ENCODE data around the gene GRIP2. TPM values are rescaled to one million over a fixed set of nuclear protein-coding genes. Genes with fewer than 3 reads are reported as not detected.

The GRIP2 gene
- total and polyA plus RNA-seq, 9 of the 15 experiments (the other 6 are each of a cell fraction or from before 2014, with no cell fraction given): 0.01 TPM; not detected in 7

GRCh38 chr3:14513566-14514322 lies 26.4 kb downstream of the GRIP2 start:
- peaks cover 0 to 23% of the 10 kb centered on the region in 2 experiments; a peak in 2 of 5 replicates for H3K4me1 ChIP-seq (replicated peaks in 1 of 2; ENCODE audit: control insufficient read depth in 2 of 2, insufficient read depth in 2 of 2, low read length in 2 of 2)
- no peaks in the 10 kb centered on the region for H3K9me1 ChIP-seq (ENCODE audit: control insufficient read depth, insufficient read depth, low read length)
- H3K4me3 ChIP-seq: no peak overlapping the region
- BruUV-seq (replicated peaks): no TSS peak
- FAIRE-seq: no peak
- no peak for ATAC-seq
- intact Hi-C loops (cut with micrococcal nuclease) (no loop called here), in situ Hi-C loops (cut with MboI) (loop anchor here (25.0 kb wide), 1 partner anchor 399 kb away; no protein-coding TSS in a partner anchor)
- H2AFZ ChIP-seq (ENCODE audit: low read depth, low read length): no peak overlapping the region; the same call in 1 of the 2 replicates
- H3K9me3 ChIP-seq (replicated peaks; ENCODE audit: control insufficient read depth, insufficient read depth, low read depth, low read length): no peaks in the 10 kb centered on the region
- H3K79me2 ChIP-seq (ENCODE audit: control insufficient read depth, insufficient read depth, low read length): no peaks in the 10 kb centered on the region
- ChIA-PET CTCF (ENCODE audit: low intra/inter-chr PET ratio) (interaction anchor here (0.5 kb wide), 1 partner anchor 612 kb away, joined by 3 read pairs; no protein-coding TSS in a partner anchor), POLR2A (interaction anchor here (0.6 to 0.8 kb wide), 4 partner anchors 9 to 388 kb away, joined by 3 to 4 read pairs (median 4); no protein-coding TSS in a partner anchor)
- no peak for DNase-seq (ENCODE audit: extremely low read depth in 1 of 4, low spot score in 3 of 4)
- H3K9ac ChIP-seq (ENCODE audit: insufficient read depth in 1 of 2, low read depth in 2 of 2, low read length in 2 of 2): no peak overlapping the region
- no peak overlapping the region for H3K4me2 ChIP-seq (ENCODE audit: insufficient read depth, low read length)
- no peaks in the 10 kb centered on the region for H3K36me3 ChIP-seq (ENCODE audit: control insufficient read depth, insufficient read depth, low read length)
- 12% methylated on average over 18 of the region's 18 CpGs for WGBS (ENCODE audit: insufficient coverage, low coverage, missing lambda C conversion rate)
- H3K27ac ChIP-seq (ENCODE audit: extremely low read depth, low read depth, low read length): no peak overlapping the region
- TF ChIP-seq BCOR (IDR thresholded peaks at IDR 0.05): peak; percentile 74
- TF ChIP-seq ZNF121 (CRISPR knock-in tag; conservative IDR thresholded peaks at IDR 0.05): peak; percentile 24; the same call in 1 of the 2 replicates
- peak; percentile 67 for TF ChIP-seq RBM25 (IDR thresholded peaks at IDR 0.05; ENCODE audit: low read depth, low read length, severe bottlenecking)
- TF ChIP-seq CEBPG (CRISPR knock-in tag; IDR thresholded peaks at IDR 0.05): peak; percentile 39; the same call in 1 of the 2 replicates
- no peak for TF ChIP-seq CEBPG (tag; conservative IDR thresholded peaks at IDR 0.05 in 1 of 2, IDR thresholded peaks at IDR 0.05 in 1 of 2)
- no peak for TF ChIP-seq KDM5B (IDR thresholded peaks at IDR 0.05; ENCODE audit: insufficient replicate concordance, low read depth, low read length)
- peak in 1 of 2 experiments; percentile 43; a peak in 1 of 4 replicates for TF ChIP-seq KDM1A (IDR thresholded peaks at IDR 0.05)
- TF ChIP-seq, protein P1, sequence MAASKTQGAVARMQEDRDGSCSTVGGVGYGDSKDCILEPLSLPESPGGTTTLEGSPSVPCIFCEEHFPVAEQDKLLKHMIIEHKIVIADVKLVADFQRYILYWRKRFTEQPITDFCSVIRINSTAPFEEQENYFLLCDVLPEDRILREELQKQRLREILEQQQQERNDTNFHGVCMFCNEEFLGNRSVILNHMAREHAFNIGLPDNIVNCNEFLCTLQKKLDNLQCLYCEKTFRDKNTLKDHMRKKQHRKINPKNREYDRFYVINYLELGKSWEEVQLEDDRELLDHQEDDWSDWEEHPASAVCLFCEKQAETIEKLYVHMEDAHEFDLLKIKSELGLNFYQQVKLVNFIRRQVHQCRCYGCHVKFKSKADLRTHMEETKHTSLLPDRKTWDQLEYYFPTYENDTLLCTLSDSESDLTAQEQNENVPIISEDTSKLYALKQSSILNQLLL (CRISPR knock-in tag; IDR thresholded peaks at IDR 0.05; ENCODE audit: borderline replicate concordance): no peak
- H4K20me1 ChIP-seq (replicated peaks; ENCODE audit: control insufficient read depth, insufficient read depth, low read length): peaks cover 6% of the 10 kb centered on the region; the same call in 1 of the 2 replicates
- H3K27me3 ChIP-seq (ENCODE audit: control insufficient read depth in 2 of 2, insufficient read depth in 2 of 2, low read length in 2 of 2): peaks cover 43 to 70% of the 10 kb centered on the region in 2 experiments

Data from K562 (cell line).